Measurements from ENCODE around the gene GALC.

GRCh38 chr14:87898301-87898700, 94.7 kb downstream of the GALC start:
- TF ChIP-seq POLR2A (IDR thresholded peaks at IDR 0.05) (no peak), CTCF (IDR thresholded peaks at IDR 0.05) (no peak), POLR2AphosphoS5 (IDR thresholded peaks at IDR 0.05) (no peak), EP300 (IDR thresholded peaks at IDR 0.05) (no peak)

Data from sigmoid colon (tissue), 4 donors.